ENCODE results near the gene PPP1CB. TPM values are rescaled to one million over a fixed set of nuclear protein-coding genes. Genes with fewer than 3 reads are reported as not detected.

Gene PPP1CB
- polyA plus RNA-seq, 1 of the 3 experiments (the other 2 are of a cell fraction): 24.7 TPM

GRCh38 chr2:28778392-28778791 lies 26.8 kb downstream of the PPP1CB start:
- Histone ChIP-seq H3K36me3 (replicated peaks in 1 of 2; ENCODE audit: control insufficient read depth in 1 of 2, insufficient read depth in 2 of 2, low read length in 1 of 2) (peaks cover 62 to 64% of the 10 kb centered on the region in 2 experiments), H3K9ac (no peak overlapping the region), H3K9me2 (no peaks in the 10 kb centered on the region), H3K9me3 (no peaks in the 10 kb centered on the region), H3K4me3 (ENCODE audit: low read depth in 2 of 2, low read length in 1 of 2) (no peak overlapping the region), H3K27me3 (ENCODE audit: insufficient read depth) (no peaks in the 10 kb centered on the region), H3F3A (replicated peaks; ENCODE audit: insufficient read depth) (peaks cover 5% of the 10 kb centered on the region), H3K27ac (ENCODE audit: low read depth in 2 of 2, low read length in 1 of 2) (no peak overlapping the region), H3K4me1 (ENCODE audit: control insufficient read depth in 1 of 2, insufficient read depth in 2 of 2, low read depth in 1 of 2, low read length in 1 of 2) (no peaks in the 10 kb centered on the region), H3K4me2 (no peak overlapping the region), H4K20me1 (ENCODE audit: insufficient read depth) (peaks cover 41% of the 10 kb centered on the region), H3K79me2 (ENCODE audit: insufficient read depth) (peaks cover 76% of the 10 kb centered on the region), H2AFZ (ENCODE audit: low read depth) (no peak overlapping the region)
- no peak for TF ChIP-seq EP300 (IDR thresholded peaks at IDR 0.05; ENCODE audit: borderline replicate concordance in 1 of 2, low read depth in 1 of 2, low read length in 1 of 2)
- TF ChIP-seq RAD21 (IDR thresholded peaks at IDR 0.05; ENCODE audit: low read length): no peak
- ChIA-PET CTCF (interaction anchor here (1.2 kb wide), 2 partner anchors 51 to 212 kb away, joined by 3 to 4 read pairs; no protein-coding TSS in a partner anchor), POLR2A (no interaction called here)
- WGBS (ENCODE audit: low lambda C conversion rate): over 99% methylated on average over 5 of the region's 5 CpGs
- no peak for DNase-seq

GRCh38 chr2:28779001-28779400 lies 27.4 kb downstream of the PPP1CB start:
- Histone ChIP-seq H3K36me3 (replicated peaks in 1 of 2; ENCODE audit: control insufficient read depth in 1 of 2, insufficient read depth in 2 of 2, low read length in 1 of 2) (peaks cover 68% of the 10 kb centered on the region in 2 experiments), H3K4me2 (no peak overlapping the region), H3K27ac (ENCODE audit: low read depth in 2 of 2, low read length in 1 of 2) (peak overlapping the region in 1 of 2 experiments; percentile 4; a peak in 1 of 4 replicates), H3K9me3 (no peaks in the 10 kb centered on the region), H4K20me1 (ENCODE audit: insufficient read depth) (peaks cover 35% of the 10 kb centered on the region), H3K79me2 (ENCODE audit: insufficient read depth) (peaks cover 70% of the 10 kb centered on the region), H3K4me1 (ENCODE audit: control insufficient read depth in 1 of 2, insufficient read depth in 2 of 2, low read depth in 1 of 2, low read length in 1 of 2) (no peaks in the 10 kb centered on the region), H3K9ac (no peak overlapping the region), H3K4me3 (ENCODE audit: low read depth in 2 of 2, low read length in 1 of 2) (no peak overlapping the region), H3F3A (replicated peaks; ENCODE audit: insufficient read depth) (peaks cover 5% of the 10 kb centered on the region), H2AFZ (ENCODE audit: low read depth) (no peak overlapping the region), H3K27me3 (ENCODE audit: insufficient read depth) (no peaks in the 10 kb centered on the region), H3K9me2 (no peaks in the 10 kb centered on the region)
- POLR2A ChIA-PET: no interaction called here
- TF ChIP-seq REST (IDR thresholded peaks at IDR 0.05; ENCODE audit: low read depth, low read length): no peak
- TF ChIP-seq CTCF (IDR thresholded peaks at IDR 0.05): no peak
- DNase-seq: no peak
- 96% methylated on average over 2 of the region's 2 CpGs for WGBS (ENCODE audit: low lambda C conversion rate)
- CTCF ChIA-PET: interaction anchor here (1.2 to 1.9 kb wide), 2 partner anchors 51 to 185 kb away, joined by 3 to 9 read pairs; no protein-coding TSS in a partner anchor

Data from SK-N-SH (cell line).